Gastrocnemius medialis (tissue), 4 donors: ENCODE data around the gene EEF1A2. TPM values are rescaled to one million over a fixed set of nuclear protein-coding genes. Genes with fewer than 3 reads are reported as not detected.
A peak's percentile ranks its signal among the peaks of the same experiment; 100 is the strongest.
"Not testable (repeated sequence)": the region's sequence is repeated elsewhere in the genome, so short reads cannot be mapped to it uniquely, and the experiment has no call there.

Experiments
- ATAC-seq, 2 donors: fragments of 150-250 bp; one replicate each; pipeline ENCODE4 v1.9.1; 2016
- DNase-seq, 2 donors: peaks; one replicate each; pipeline ENCODE4 v3.0.0-alpha.2; 2019
- H3K27ac ChIP-seq, 4 donors: fragments of 200-600 bp; sonication (generic); 1 replicate in 1 of 4; 2 replicates in 3 of 4; pipeline ENCODE4 v1.5.1; 2016 to 2018; ENCODE audit warnings: mild to moderate bottlenecking in 2 of 4, moderate library complexity in 1 of 4
- H3K27me3 ChIP-seq, 3 donors: fragments of 200-600 bp; sonication (generic) in 2 of 3; 1 replicate in 1 of 3; 2 replicates in 2 of 3; pipeline versions ENCODE4 v1.5.1 to v1.6.0; 2016 to 2019; ENCODE audit warnings: mild to moderate bottlenecking in 1 of 3, moderate library complexity in 1 of 3
- H3K36me3 ChIP-seq, 2 donors: fragments of 200-600 bp; sonication (generic) in 1 of 2; one replicate each; pipeline ENCODE4 v1.5.1; 2017 to 2018
- H3K4me1 ChIP-seq, 2 donors: fragments of 200-600 bp; sonication (generic) in 1 of 2; one replicate each; pipeline ENCODE4 v1.5.1; 2016 to 2017; ENCODE audit warnings: mild to moderate bottlenecking in 2 of 2
- H3K4me3 ChIP-seq, 4 donors: fragments of 200-600 bp; sonication (generic) in 3 of 4; 1 replicate in 1 of 4; 2 replicates in 3 of 4; pipeline ENCODE4 v1.5.1; 2016 to 2019; ENCODE audit warnings: mild to moderate bottlenecking in 2 of 4
- H3K9me3 ChIP-seq, 3 donors: fragments of 200-600 bp; sonication (generic) in 2 of 3; 1 replicate in 1 of 3; 2 replicates in 2 of 3; pipeline ENCODE4 v1.5.1; 2016 to 2019
- POLR2A ChIP-seq, 2 donors: fragments of 450-650 bp; IDR thresholded peaks; one replicate each; pipeline ENCODE4 v1.6.1; 2017; ENCODE audit warnings: antibody characterized with exemption in 2 of 2, mild to moderate bottlenecking in 2 of 2, moderate library complexity in 2 of 2
- in situ Hi-C, 4 donors: fragments of 200-750 bp; cut with MboI; loops; one replicate each; pipeline versions ENCODE4 v1.15.0 to v1.8.0; 2017; ENCODE audit warnings: low sequenced_read_pairs in 4 of 4
- intact Hi-C: fragments of 100-400 bp; cut with DNase I; formaldehyde crosslinking; loops from one replicate; pipeline ENCODE4 v1.15.1; 2023; ENCODE audit warnings: low total_unique reads
- total RNA-seq, 4 donors: library from RNA; depleted of rRNA; stranded (reverse); fragments of >200 nt; gene quantifications; one replicate each; pipeline versions ENCODE4 v1.1.0 to v1.2.3, GENCODE V29; 2016
- TF ChIP-seq, protein P1 (sequence below), 5 experiments: fragments of 450-650 bp in 3 of 5; fragments of 200-600 bp in 2 of 5; sonication (generic) in 2 of 5; IDR thresholded peaks in 4 of 5; conservative IDR thresholded peaks in 1 of 5; 1 replicate in 4 of 5; 2 replicates in 1 of 5; pipeline ENCODE4 v1.5.1; 2016 to 2019; ENCODE audit warnings: antibody characterized with exemption in 5 of 5, mild to moderate bottlenecking in 3 of 5, moderate library complexity in 3 of 5

The EEF1A2 gene
- total RNA-seq, 4 donors from 2014 or later: 1,736 to 2,603 (median 2,395) TPM

DNA sequence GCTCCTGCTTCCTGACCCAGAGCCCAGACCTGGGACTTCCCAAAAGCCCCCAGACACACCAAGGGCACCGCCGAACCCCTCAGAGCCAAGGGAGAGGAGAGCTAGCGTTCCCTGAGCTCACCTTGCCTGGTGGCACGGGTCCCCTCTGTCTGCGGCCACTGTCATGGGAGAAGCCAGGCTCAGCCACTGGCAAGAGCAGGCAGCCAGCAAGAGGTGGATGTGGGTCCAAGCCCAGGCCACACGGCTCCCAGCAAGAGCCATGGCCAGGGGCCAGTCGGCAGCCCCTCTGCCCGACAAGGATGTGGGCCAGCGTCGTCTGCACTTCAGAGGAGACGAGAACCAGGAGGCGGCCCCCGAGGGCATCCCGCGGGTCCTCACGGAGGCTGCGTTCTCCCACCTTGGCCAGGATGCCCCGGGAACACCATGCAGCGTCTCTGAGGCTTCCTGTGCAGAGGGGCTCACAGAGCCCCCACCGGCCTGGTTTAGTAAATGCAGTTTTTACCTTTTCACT is 19.5 kb upstream of the EEF1A2 start:
- Histone ChIP-seq H3K9me3 (no peaks in the 10 kb centered on the region), H3K27me3 (no peaks in the 10 kb centered on the region), H3K4me3 (no peak overlapping the region), H3K36me3 (no peaks in the 10 kb centered on the region), H3K27ac (no peak overlapping the region), H3K4me1 (peaks cover 12 to 23% of the 10 kb centered on the region in 2 donors)
- intact Hi-C loops: no loop called here
- ATAC-seq: no peak
- TF ChIP-seq, protein P1, sequence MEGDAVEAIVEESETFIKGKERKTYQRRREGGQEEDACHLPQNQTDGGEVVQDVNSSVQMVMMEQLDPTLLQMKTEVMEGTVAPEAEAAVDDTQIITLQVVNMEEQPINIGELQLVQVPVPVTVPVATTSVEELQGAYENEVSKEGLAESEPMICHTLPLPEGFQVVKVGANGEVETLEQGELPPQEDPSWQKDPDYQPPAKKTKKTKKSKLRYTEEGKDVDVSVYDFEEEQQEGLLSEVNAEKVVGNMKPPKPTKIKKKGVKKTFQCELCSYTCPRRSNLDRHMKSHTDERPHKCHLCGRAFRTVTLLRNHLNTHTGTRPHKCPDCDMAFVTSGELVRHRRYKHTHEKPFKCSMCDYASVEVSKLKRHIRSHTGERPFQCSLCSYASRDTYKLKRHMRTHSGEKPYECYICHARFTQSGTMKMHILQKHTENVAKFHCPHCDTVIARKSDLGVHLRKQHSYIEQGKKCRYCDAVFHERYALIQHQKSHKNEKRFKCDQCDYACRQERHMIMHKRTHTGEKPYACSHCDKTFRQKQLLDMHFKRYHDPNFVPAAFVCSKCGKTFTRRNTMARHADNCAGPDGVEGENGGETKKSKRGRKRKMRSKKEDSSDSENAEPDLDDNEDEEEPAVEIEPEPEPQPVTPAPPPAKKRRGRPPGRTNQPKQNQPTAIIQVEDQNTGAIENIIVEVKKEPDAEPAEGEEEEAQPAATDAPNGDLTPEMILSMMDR (IDR thresholded peaks at IDR 0.05 in 4 of 5, conservative IDR thresholded peaks at IDR 0.05 in 1 of 5): no peak
- TF ChIP-seq POLR2A (IDR thresholded peaks at IDR 0.05): no peak
- DNase-seq: no peak
- in situ Hi-C loops: no loop called here

DNA sequence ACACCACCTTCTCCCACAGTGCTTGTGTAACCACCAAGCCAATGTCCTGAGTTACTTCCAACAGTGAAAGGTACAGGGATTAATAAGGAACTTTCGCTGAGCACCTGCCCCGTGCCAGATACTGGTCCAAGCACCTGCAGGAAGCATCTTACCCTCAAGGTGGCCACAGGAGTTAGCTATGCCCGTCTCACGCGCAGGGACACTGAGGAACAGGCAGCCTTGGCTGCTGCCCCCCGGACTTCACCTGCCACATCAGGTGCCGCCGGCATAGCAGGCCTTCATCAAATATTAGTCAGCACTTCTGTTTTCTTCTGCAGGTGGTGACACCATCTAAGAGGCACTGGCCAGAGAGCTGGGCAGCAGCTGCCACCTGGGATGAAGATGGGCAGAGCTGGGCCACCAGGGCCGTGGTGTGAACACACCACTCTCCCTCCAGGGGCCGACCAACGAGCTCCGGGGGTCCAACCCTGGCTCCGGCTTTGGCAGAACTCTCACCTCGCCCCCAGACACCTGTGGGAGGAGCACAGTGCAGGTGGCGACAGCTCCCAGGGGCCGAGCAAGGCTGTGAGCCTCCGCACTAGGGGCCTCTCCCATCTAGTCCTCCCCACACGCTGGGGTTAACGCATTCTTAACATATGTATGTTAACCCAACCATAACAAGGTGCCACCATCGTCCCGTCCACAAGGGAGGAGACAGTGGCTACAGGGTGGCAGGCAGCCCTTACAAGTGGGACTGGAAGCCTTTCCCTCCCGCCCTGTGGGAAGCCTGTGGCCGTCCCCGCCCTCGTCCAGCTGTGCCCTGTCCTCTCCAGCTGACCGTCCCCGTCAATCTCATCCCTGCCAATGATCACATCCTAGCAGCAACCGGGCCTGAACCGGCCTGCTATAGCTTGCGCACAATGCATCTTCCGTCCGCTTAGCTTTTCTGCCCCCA is 18.8 kb upstream of the EEF1A2 start:
- Histone ChIP-seq H3K27me3 (no peaks in the 10 kb centered on the region), H3K4me1 (peaks cover 12 to 23% of the 10 kb centered on the region in 2 donors), H3K9me3 (no peaks in the 10 kb centered on the region), H3K36me3 (no peaks in the 10 kb centered on the region), H3K4me3 (no peak overlapping the region), H3K27ac (no peak overlapping the region)
- ATAC-seq (no peak), DNase-seq (no peak)
- in situ Hi-C loops (no loop called here), intact Hi-C loops (no loop called here)
- no peak for TF ChIP-seq POLR2A (IDR thresholded peaks at IDR 0.05)
- TF ChIP-seq, protein P1 (IDR thresholded peaks at IDR 0.05 in 4 of 5, conservative IDR thresholded peaks at IDR 0.05 in 1 of 5): no peak

DNA sequence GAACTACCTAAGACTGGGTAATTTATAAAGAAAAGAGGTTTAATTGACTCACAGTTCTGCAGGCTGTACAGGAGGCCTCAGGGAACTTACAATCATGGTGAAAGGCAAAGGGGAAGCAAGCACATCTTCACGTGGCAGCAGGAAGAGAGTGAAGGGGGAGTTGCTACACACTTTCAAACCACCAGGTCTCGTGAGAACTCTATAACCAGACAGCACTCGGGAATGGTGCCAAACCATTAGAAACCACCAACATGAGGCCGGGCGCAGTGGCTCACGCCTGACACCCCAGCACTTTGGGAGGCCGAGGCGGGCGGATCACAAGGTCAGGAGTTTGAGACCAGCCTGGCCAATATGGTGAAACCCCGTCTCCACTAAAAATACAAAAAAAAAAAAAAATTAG is 15.6 kb upstream of the EEF1A2 start:
- H3K36me3 ChIP-seq, in situ Hi-C loops, ATAC-seq, intact Hi-C loops, H3K27me3 ChIP-seq, H3K27ac ChIP-seq, H3K9me3 ChIP-seq, DNase-seq, H3K4me3 ChIP-seq: not testable (repeated sequence)
- H3K4me1 ChIP-seq: peaks cover 7 to 11% of the 10 kb centered on the region in 2 donors

DNA sequence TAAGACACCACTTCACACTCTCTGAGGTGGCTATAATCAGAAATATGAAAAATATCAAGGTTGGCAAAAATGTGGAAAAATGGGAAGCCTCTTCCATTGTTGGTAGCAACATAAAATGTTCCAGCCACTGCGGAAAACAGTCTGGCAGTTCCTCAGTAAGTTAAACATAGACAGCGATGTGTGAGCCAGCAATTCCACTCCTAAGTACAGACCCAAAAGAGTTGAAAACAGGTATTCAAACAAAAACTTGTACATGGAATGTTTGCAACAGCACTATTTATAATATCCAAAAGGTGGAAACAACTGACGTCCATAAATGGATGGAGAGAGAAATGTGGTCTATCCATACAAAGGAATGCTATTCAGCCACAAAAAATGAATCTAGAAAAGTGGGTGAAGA is 14.3 kb upstream of the EEF1A2 start:
- Histone ChIP-seq H3K9me3 (no peaks in the 10 kb centered on the region), H3K4me1 (peaks cover 9 to 10% of the 10 kb centered on the region in 2 donors), H3K27ac (no peak overlapping the region), H3K36me3 (no peaks in the 10 kb centered on the region), H3K27me3 (no peaks in the 10 kb centered on the region), H3K4me3 (no peak overlapping the region)
- no peak for TF ChIP-seq POLR2A (IDR thresholded peaks at IDR 0.05)
- no peak for DNase-seq
- in situ Hi-C loops (no loop called here), intact Hi-C loops (no loop called here)
- no peak for ATAC-seq

DNA sequence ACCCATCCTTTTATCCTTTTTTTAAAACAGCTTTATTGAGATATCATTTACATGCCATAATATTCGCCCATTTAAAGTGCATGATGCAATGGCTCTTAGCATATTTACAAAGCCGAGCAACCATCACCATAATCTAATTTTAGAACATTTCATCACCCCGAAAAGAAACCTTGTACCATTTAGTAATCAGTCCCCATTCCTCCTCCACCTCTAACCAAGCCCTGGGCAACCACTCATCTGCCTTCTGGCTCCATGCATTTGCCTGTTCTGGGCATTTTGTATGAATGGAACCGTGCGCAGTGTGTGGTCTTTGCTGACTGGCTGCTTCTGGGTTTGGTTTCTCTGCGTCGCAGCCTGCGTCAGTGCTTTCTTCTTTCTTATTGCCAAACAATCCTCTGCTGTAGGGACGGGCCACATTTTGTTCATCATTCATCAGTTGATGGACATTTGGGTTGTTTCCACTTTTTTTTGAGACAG is 10.2 kb upstream of the EEF1A2 start:
- Histone ChIP-seq H3K27ac (peak overlapping the region; percentile 79 to 81 (median 81)), H3K27me3 (no peaks in the 10 kb centered on the region), H3K4me3 (no peak overlapping the region), H3K9me3 (no peaks in the 10 kb centered on the region), H3K4me1 (peaks cover 9 to 10% of the 10 kb centered on the region in 2 donors), H3K36me3 (no peaks in the 10 kb centered on the region)
- TF ChIP-seq, protein P1 (IDR thresholded peaks at IDR 0.05 in 4 of 5, conservative IDR thresholded peaks at IDR 0.05 in 1 of 5): no peak
- peak in 1 of 2 donors; percentile 16 for TF ChIP-seq POLR2A (IDR thresholded peaks at IDR 0.05)
- in situ Hi-C loops: no loop called here
- intact Hi-C loops: no loop called here
- DNase-seq (peak in 1 of 2 donors; percentile 63), ATAC-seq (peak; percentile 98 to 99)
